HL-60 (cell line): ENCODE results near the gene GTF2IRD1.
A peak's percentile ranks its signal among the peaks of the same experiment; 100 is the strongest.

Experiments
- DNase-seq, 2 experiments: peaks; one replicate each; pipeline ENCODE4 v3.0.0-alpha.2; 2010 to 2020; ENCODE audit warnings: low read depth in 1 of 2, low spot score in 1 of 2
- H3K27ac ChIP-seq: fragments of 250-450 bp; sonication (Bioruptor Pico); replicated peaks from 2 replicates; pipeline ENCODE4 v1.5.1; 2020; ENCODE audit warnings: mild to moderate bottlenecking, moderate library complexity
- H3K27me3 ChIP-seq: fragments of 250-450 bp; sonication (Bioruptor Pico); 2 replicates; pipeline ENCODE4 v1.5.1; 2021; ENCODE audit warnings: mild to moderate bottlenecking, moderate library complexity; ENCODE audit not compliant: insufficient read depth, poor library complexity, severe bottlenecking
- H3K4me3 ChIP-seq: replicated peaks from 2 replicates; pipeline ENCODE4 v1.5.1; 2011; ENCODE audit warnings: mild to moderate bottlenecking, control low read depth, low read length; ENCODE audit not compliant: insufficient read depth
- CTCF ChIP-seq: IDR thresholded peaks from one replicate; pipeline ENCODE4 v1.5.1; 2011; ENCODE audit warnings: low read length, control low read depth, inconsistent platforms; ENCODE audit not compliant: insufficient read depth
- GABPA ChIP-seq: IDR thresholded peaks from 2 replicates; pipeline ENCODE4 v1.6.1; 2012; ENCODE audit warnings: low read depth
- POLR2AphosphoS5 ChIP-seq: IDR thresholded peaks from 2 replicates; pipeline ENCODE4 v1.6.1; 2012; ENCODE audit warnings: low read depth
- REST ChIP-seq: IDR thresholded peaks from 2 replicates; pipeline ENCODE4 v1.6.1; 2012; ENCODE audit warnings: low read depth; ENCODE audit not compliant: insufficient replicate concordance
- SPI1 ChIP-seq: IDR thresholded peaks from 2 replicates; pipeline ENCODE4 v1.6.1; 2012; ENCODE audit warnings: low read depth, mild to moderate bottlenecking, borderline replicate concordance

GTF2IRD1 gene

GRCh38 chr7:74569501-74570075 lies 115.9 kb downstream of the GTF2IRD1 start:
- no peak overlapping the region for H3K27ac ChIP-seq
- H3K27me3 ChIP-seq = no peaks in the 10 kb centered on the region
- TF ChIP-seq POLR2AphosphoS5 (no peak), CTCF (no peak), SPI1 (no peak), REST (no peak)
- H3K4me3 ChIP-seq = no peak overlapping the region
- no peak for DNase-seq

- peak; percentile 25 to 73 for DNase-seq
- Histone ChIP-seq H3K27ac (peak overlapping the region; percentile 40), H3K4me3 (no peak overlapping the region), H3K27me3 (no peaks in the 10 kb centered on the region)
- TF ChIP-seq GABPA (no peak), REST (no peak), SPI1 (peak; percentile 62; the same call in 1 of the 2 replicates)
Observed at GRCh38 chr7:74570533-74571156, 116.9 kb downstream of the GTF2IRD1 start.

GRCh38 chr7:74572301-74572979 lies 118.7 kb downstream of the GTF2IRD1 start:
- no peak overlapping the region for H3K27ac ChIP-seq
- no peaks in the 10 kb centered on the region for H3K27me3 ChIP-seq
- no peak for DNase-seq
- TF ChIP-seq POLR2AphosphoS5 (no peak), SPI1 (no peak), GABPA (no peak), REST (no peak), CTCF (no peak)
- no peak overlapping the region for H3K4me3 ChIP-seq
